Mesodermal cell (in vitro differentiated cells): ENCODE data around the gene ZNF546.
A peak's percentile ranks its signal among the peaks of the same experiment; 100 is the strongest.

Experiments used
- H3K27ac ChIP-seq: 2 replicates; pipeline ENCODE4 v1.7.0; 2013; ENCODE audit warnings: mild to moderate bottlenecking, low read depth, low read length, moderate library complexity; ENCODE audit not compliant: severe bottlenecking
- H3K36me3 ChIP-seq: 2 replicates; pipeline ENCODE4 v1.7.1; 2013; ENCODE audit warnings: mild to moderate bottlenecking, low read length, moderate library complexity; ENCODE audit not compliant: control insufficient read depth, insufficient read depth
- H3K4me1 ChIP-seq: one replicate; pipeline ENCODE4 v1.7.1; 2013; ENCODE audit warnings: mild to moderate bottlenecking, low read length; ENCODE audit not compliant: insufficient read depth, control insufficient read depth, poor library complexity, severe bottlenecking
- H3K4me3 ChIP-seq: 2 replicates; pipeline ENCODE4 v1.7.0; 2013; ENCODE audit warnings: low read length, control low read depth, mild to moderate bottlenecking; ENCODE audit not compliant: insufficient read depth, poor library complexity, severe bottlenecking; ENCODE audit errors: extremely low read depth
- H3K9me3 ChIP-seq: 2 replicates; pipeline ENCODE4 v1.7.1; 2013; ENCODE audit warnings: mild to moderate bottlenecking, low read length, moderate library complexity; ENCODE audit not compliant: control insufficient read depth
- WGBS, 2 experiments: methylation state at CpG; one replicate each; pipeline ENCODE4 v1.1.5; 2013; ENCODE audit warnings: missing lambda C conversion rate in 2 of 2; ENCODE audit not compliant: insufficient coverage in 2 of 2; 5-methylcytosine and 5-hydroxymethylcytosine counted together

The ZNF546 gene

DNA sequence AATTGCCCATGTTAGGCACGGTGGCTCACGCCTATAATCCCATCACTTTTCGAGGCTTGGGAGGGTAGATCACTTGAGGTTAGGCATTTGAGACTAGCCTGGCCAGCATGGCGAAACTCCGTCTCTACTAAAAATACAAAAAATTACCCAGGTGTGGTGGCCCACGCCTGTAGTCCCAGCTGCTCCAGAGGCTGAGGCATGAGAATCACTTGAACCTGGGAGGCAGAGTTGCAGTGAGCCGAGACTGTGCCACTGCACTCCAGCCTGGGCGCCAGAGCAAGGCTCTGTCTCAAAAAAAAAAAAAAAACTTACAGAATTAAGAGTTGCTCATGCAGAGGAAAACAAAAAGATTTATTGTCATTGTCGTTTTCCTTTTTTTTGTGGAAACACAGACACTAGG lies 29.3 kb upstream of the ZNF546 start:
- Histone ChIP-seq H3K27ac (no peak overlapping the region), H3K4me3 (no peak overlapping the region), H3K36me3 (peaks cover 5% of the 10 kb centered on the region), H3K9me3 (no peaks in the 10 kb centered on the region), H3K4me1 (peaks cover 10% of the 10 kb centered on the region)
- WGBS, 2 experiments = 86 to 92% methylated on average over 6 to 9 of the region's 9 CpGs

- H3K27ac ChIP-seq = no peak overlapping the region
- no peaks in the 10 kb centered on the region for H3K9me3 ChIP-seq
- 97% methylated on average over 12 to 13 of the region's 15 CpGs for WGBS, 2 experiments
- H3K4me1 ChIP-seq = peaks cover 10% of the 10 kb centered on the region
- no peak overlapping the region for H3K4me3 ChIP-seq
- peaks cover 18% of the 10 kb centered on the region for H3K36me3 ChIP-seq
These were observed 28.1 kb upstream of the ZNF546 start for GRCh38 chr19:39968789-39969188.

DNA sequence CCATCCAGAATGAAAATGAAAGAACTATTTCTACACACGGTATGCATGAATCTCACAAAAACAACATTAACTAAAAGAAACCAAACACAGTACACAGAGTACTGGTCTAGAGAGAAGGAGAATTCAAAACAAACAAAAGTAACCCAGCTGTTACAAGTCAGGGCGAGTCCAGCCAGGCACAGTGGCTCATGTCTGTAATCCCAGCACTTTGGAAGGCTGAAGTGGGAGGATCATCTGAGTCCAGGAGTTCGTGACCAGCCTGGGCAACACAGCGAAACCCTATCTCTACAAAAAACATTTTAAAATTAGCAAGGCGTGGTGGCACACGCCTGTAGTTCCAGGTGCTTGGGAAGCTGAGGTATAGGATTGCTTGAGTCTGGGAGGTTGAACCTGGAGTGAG lies 27.6 kb upstream of the ZNF546 start:
- WGBS, 2 experiments = 80 to 100% methylated on average over 1 to 3 of the region's 6 CpGs
- Histone ChIP-seq H3K4me3 (no peak overlapping the region), H3K27ac (no peak overlapping the region), H3K36me3 (peaks cover 22% of the 10 kb centered on the region), H3K4me1 (peaks cover 10% of the 10 kb centered on the region), H3K9me3 (no peaks in the 10 kb centered on the region)

GRCh38 chr19:39969681-39970424 lies 27.0 kb upstream of the ZNF546 start:
- 69 to 72% methylated on average over 5 to 6 of the region's 13 CpGs for WGBS, 2 experiments
- Histone ChIP-seq H3K4me1 (peaks cover 10% of the 10 kb centered on the region), H3K36me3 (peaks cover 28% of the 10 kb centered on the region), H3K9me3 (no peaks in the 10 kb centered on the region), H3K4me3 (peak overlapping the region; percentile 99), H3K27ac (peak overlapping the region; percentile 86)

GRCh38 chr19:39970425-39970674 lies 26.5 kb upstream of the ZNF546 start:
- peak overlapping the region; percentile 86 for H3K27ac ChIP-seq
- peaks cover 33% of the 10 kb centered on the region for H3K36me3 ChIP-seq
- WGBS, 2 experiments = 19 to 24% methylated on average over 10 to 11 of the region's 11 CpGs
- H3K4me1 ChIP-seq = peaks cover 10% of the 10 kb centered on the region
- peak overlapping the region; percentile 99 for H3K4me3 ChIP-seq
- H3K9me3 ChIP-seq = no peaks in the 10 kb centered on the region

- Histone ChIP-seq H3K36me3 (peaks cover 38% of the 10 kb centered on the region), H3K4me3 (peak within 1 kb of the TSS; percentile 99), H3K27ac (peak within 1 kb of the TSS; percentile 86), H3K4me1 (peaks cover 10% of the 10 kb centered on the region), H3K9me3 (no peaks in the 10 kb centered on the region)
- 0% methylated on average over 40 of the region's 47 CpGs for WGBS, 2 experiments
These were observed 26.0 kb upstream of the ZNF546 start, which contains the start of gene PSMC4 for GRCh38 chr19:39970675-39971379. TSS of gene PSMC4 (plus strand) at chr19:39971165. CDS start at chr19:39971203, 38 bp downstream.

DNA sequence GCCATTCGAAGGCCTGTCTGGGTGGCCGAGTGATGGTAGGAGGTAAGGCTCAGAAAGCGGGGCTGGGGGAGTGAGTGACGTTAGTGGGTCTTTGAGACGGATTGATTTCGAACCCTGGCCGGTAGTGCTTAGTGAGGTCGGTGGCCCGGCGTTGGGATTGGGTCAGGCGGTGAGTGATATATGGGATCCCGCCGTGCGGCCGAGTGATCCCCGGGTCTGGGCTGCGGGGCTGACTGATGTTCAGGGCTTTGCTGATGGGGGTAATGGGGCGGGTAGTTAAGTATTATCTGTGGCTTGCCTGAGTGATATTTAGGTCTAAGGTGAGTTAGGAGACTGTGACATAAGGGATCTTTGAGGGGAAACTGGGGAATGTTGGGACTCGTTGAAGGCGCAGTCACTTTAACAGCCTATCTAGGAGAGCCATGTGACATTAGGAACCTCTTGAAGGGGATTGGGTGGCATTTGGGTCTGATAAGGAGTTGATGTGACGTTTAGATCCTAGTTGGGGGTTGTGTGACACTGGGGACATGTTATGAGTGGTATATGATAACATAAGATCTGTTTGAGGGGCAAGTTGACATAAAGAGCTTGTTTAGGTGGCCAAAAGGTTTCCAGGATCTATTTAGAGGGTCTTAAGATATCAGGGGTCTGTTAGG lies 25.4 kb upstream of the ZNF546 start:
- no peaks in the 10 kb centered on the region for H3K9me3 ChIP-seq
- H3K36me3 ChIP-seq = peaks cover 39% of the 10 kb centered on the region
- 4 to 7% methylated on average over 14 to 19 of the region's 21 CpGs for WGBS, 2 experiments
- peaks cover 10% of the 10 kb centered on the region for H3K4me1 ChIP-seq
- H3K27ac ChIP-seq = peak overlapping the region; percentile 84
- peak overlapping the region; percentile 99 for H3K4me3 ChIP-seq

GRCh38 chr19:39974377-39975155 lies 22.3 kb upstream of the ZNF546 start:
- Histone ChIP-seq H3K9me3 (no peaks in the 10 kb centered on the region), H3K4me3 (no peak overlapping the region), H3K36me3 (peaks cover 69% of the 10 kb centered on the region), H3K4me1 (peaks cover 8% of the 10 kb centered on the region), H3K27ac (no peak overlapping the region)
- 92 to 98% methylated on average over 21 of the region's 24 CpGs for WGBS, 2 experiments

DNA sequence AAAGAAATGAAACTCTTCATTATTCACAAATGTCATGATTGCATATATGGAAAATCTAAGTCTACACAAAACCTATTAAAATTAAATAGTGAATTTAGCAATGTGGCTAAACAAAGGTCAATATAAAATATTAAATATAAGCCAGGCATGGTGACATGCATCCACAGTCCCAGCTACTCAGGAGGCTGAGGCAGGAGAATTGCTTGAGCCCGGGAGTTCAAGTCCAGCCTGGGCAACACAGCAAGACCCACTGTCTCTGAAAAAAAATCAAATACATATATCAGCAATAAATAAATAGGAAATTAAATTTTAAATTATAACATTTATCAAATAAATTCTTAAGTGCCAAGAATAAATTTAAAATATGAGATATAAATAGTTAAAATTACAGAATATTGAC lies 14.0 kb upstream of the ZNF546 start:
- no peak overlapping the region for H3K27ac ChIP-seq
- peaks cover 66% of the 10 kb centered on the region for H3K36me3 ChIP-seq
- H3K4me1 ChIP-seq = no peaks in the 10 kb centered on the region
- peaks cover 34% of the 10 kb centered on the region for H3K9me3 ChIP-seq
- H3K4me3 ChIP-seq = no peak overlapping the region
- WGBS, 2 experiments = no CpG with 5 or more reads among the region's 1 CpG

DNA sequence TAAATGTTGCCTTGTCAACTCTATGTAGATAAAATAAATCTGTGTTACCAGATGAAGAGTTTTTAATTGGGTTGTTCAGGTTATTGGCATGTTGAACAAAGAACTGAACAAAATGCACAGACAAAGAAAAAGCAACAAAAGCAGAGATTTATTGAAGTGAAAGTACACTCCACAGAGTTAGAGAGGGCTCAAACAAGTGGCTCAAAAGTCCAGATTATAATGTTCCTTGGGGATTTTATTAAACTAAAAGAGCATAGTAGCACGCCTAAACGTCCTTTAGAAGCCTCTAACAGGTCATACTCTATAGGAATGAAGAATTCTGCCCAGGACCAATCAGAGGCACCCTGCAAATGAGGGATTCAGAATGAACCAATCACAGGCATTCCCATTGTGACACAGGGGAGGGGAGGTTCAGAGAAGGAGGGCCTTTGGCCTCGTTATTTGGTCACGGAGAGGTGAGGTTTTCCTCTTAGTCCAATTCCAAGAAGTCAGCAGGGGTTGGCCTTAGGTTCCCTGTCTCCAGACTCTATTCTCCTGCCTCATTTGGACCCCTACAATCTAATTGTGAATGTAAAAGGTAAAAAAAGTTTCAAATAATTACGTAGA lies 13.1 kb upstream of the ZNF546 start:
- no peak overlapping the region for H3K4me3 ChIP-seq
- H3K4me1 ChIP-seq = no peaks in the 10 kb centered on the region
- H3K27ac ChIP-seq = no peak overlapping the region
- H3K9me3 ChIP-seq = peaks cover 37% of the 10 kb centered on the region
- 100% methylated on average over 2 of the region's 5 CpGs; no CpG with 5 or more reads in 1 of the 2 experiments for WGBS, 2 experiments
- H3K36me3 ChIP-seq = peaks cover 57% of the 10 kb centered on the region
